HepG2 (cell line): Measurements from ENCODE around the gene MYH9. TPM values are rescaled to one million over a fixed set of nuclear protein-coding genes. Genes with fewer than 3 reads are reported as not detected.

ENCODE experiments used
- ATAC-seq: fragments of 200-7000 bp; cut with Tn5 transposase; 3 replicates; pipeline ENCODE4 v1.9.1; 2020; ENCODE audit warnings: mild to moderate bottlenecking, moderate library complexity
- BruUV-seq: library from RNA; stranded (reverse); fragments of 400-500 nt; replicated peaks from 2 replicates; lab custom pipeline; 2021; lab: Mats Ljungman, UMichigan
- CTCF ChIA-PET: fragments of 300-600 bp; formaldehyde crosslinking; extraction: SDS; loops from one replicate; lab custom pipeline; 2021; ENCODE audit warnings: low total read pairs, inconsistent platforms, low intra/inter-chr PET ratio; lab: Yijun Ruan, JAX
- POLR2A ChIA-PET: fragments of 350-600 bp; sonication (Branson Sonifier 250); formaldehyde crosslinking; loops from one replicate; lab custom pipeline; 2020; ENCODE audit warnings: antibody characterized with exemption, inconsistent platforms; lab: Yijun Ruan, JAX
- DNase-seq: peaks from one replicate; pipeline ENCODE4 v3.0.0-alpha.2; 2015; ENCODE audit warnings: low spot score
- FAIRE-seq: peaks from 3 replicates; lab custom pipeline; 2011; peaks lifted over from hg19 to GRCh38; lab: Jason Lieb, UNC
- H2AFZ ChIP-seq: one replicate; pipeline ENCODE4 v1.6.1; 2011; ENCODE audit warnings: low read length, inconsistent platforms
- H3K27ac ChIP-seq: fragments of 300-600 bp; 3 replicates; pipeline ENCODE4 v1.8.0; 2011; ENCODE audit warnings: mixed run types, mild to moderate bottlenecking, mixed read lengths, low read length, inconsistent platforms; ENCODE audit not compliant: insufficient read depth; ENCODE audit errors: extremely low read length
- H3K27me3 ChIP-seq, 2 experiments: fragments of 200-600 bp in 1 of 2; 2 replicates in 1 of 2; 3 replicates in 1 of 2; pipeline versions ENCODE4 v1.6.0 to v1.8.0; 2011; ENCODE audit warnings: low read length in 2 of 2, mild to moderate bottlenecking in 2 of 2, moderate library complexity in 2 of 2, inconsistent platforms in 1 of 2; ENCODE audit not compliant: insufficient read depth in 2 of 2, control insufficient read depth in 1 of 2
- H3K36me3 ChIP-seq, 2 experiments: fragments of 200-600 bp in 1 of 2; replicated peaks in 1 of 2; 2 replicates in 1 of 2; 3 replicates in 1 of 2; pipeline versions ENCODE4 v1.5.1 to v1.8.0; 2011; ENCODE audit warnings: low read length in 2 of 2, inconsistent platforms in 1 of 2; ENCODE audit not compliant: insufficient read depth in 2 of 2, control insufficient read depth in 1 of 2
- H3K4me1 ChIP-seq: 2 replicates; pipeline ENCODE4 v1.5.1; 2012; ENCODE audit warnings: low read length, inconsistent platforms; ENCODE audit not compliant: insufficient read depth
- H3K4me2 ChIP-seq: 2 replicates; pipeline ENCODE4 v1.6.0; 2011; ENCODE audit warnings: low read depth, low read length, inconsistent platforms
- H3K4me3 ChIP-seq, 3 experiments: fragments of 200-600 bp in 1 of 3; sonication (generic), shearing (Covaris generic) in 1 of 3; replicated peaks in 1 of 3; 2 replicates each; pipeline ENCODE4 v1.5.1; 2011 to 2016; ENCODE audit warnings: low read length in 3 of 3, inconsistent platforms in 2 of 3, low read depth in 2 of 3, mild to moderate bottlenecking in 2 of 3, control low read depth in 1 of 3, mixed read lengths in 1 of 3; ENCODE audit not compliant: insufficient read depth in 1 of 3
- H3K79me2 ChIP-seq: one replicate; pipeline ENCODE4 v1.6.1; 2011; ENCODE audit warnings: low read length, inconsistent platforms; ENCODE audit not compliant: insufficient read depth
- H3K9ac ChIP-seq: 2 replicates; pipeline ENCODE4 v1.6.0; 2011; ENCODE audit warnings: mild to moderate bottlenecking, low read depth, low read length, inconsistent platforms; ENCODE audit not compliant: insufficient read depth
- H3K9me3 ChIP-seq: 2 replicates; pipeline ENCODE4 v1.5.1; 2012; ENCODE audit warnings: mild to moderate bottlenecking, low read length
- H4K20me1 ChIP-seq: 2 replicates; pipeline ENCODE4 v1.6.0; 2011; ENCODE audit warnings: inconsistent platforms, mild to moderate bottlenecking, low read length, moderate library complexity; ENCODE audit not compliant: insufficient read depth
- BCL6 ChIP-seq: IDR thresholded peaks from 2 replicates; pipeline ENCODE4 v1.6.1; 2016; ENCODE audit warnings: missing genetic modification reagents, missing compliant biosample characterization
- CAMTA2 ChIP-seq: sonication (generic); formaldehyde crosslinking; IDR thresholded peaks from 2 replicates; pipeline ENCODE4 v1.4.0; 2020; ENCODE audit warnings: mild to moderate bottlenecking, missing genetic modification reagents, borderline replicate concordance
- CEBPG ChIP-seq: IDR thresholded peaks from 2 replicates; pipeline ENCODE4 v1.6.1; 2016
- EEA1 ChIP-seq: sonication (generic); formaldehyde crosslinking; IDR thresholded peaks from 2 replicates; pipeline ENCODE4 v1.5.1; 2020; ENCODE audit warnings: mild to moderate bottlenecking, missing genetic modification reagents, borderline replicate concordance
- FOSL1 ChIP-seq: sonication (generic); formaldehyde crosslinking; IDR thresholded peaks from 2 replicates; pipeline ENCODE4 v1.9.0; 2021; ENCODE audit warnings: missing genetic modification reagents, borderline replicate concordance
- KDM5B ChIP-seq: sonication (generic); formaldehyde crosslinking; IDR thresholded peaks from 2 replicates; pipeline ENCODE4 v1.4.0; 2020; ENCODE audit warnings: missing genetic modification reagents, mild to moderate bottlenecking, borderline replicate concordance
- MED1 ChIP-seq: sonication (generic); formaldehyde crosslinking; IDR thresholded peaks from 2 replicates; pipeline ENCODE4 v1.4.0; 2020; ENCODE audit warnings: missing genetic modification reagents
- PPARG ChIP-seq: conservative IDR thresholded peaks from 2 replicates; pipeline ENCODE4 v1.6.1; 2016; ENCODE audit warnings: missing biosample characterization, missing genetic modification reagents
- SNRNP70 ChIP-seq: fragments of 200-400 bp; formaldehyde crosslinking; IDR thresholded peaks from 2 replicates; pipeline ENCODE4 v1.6.1; 2017; ENCODE audit warnings: mild to moderate bottlenecking, low read depth, low read length, moderate library complexity
- SOX13 ChIP-seq, 3 experiments: fragments of 450-650 bp in 1 of 3; sonication (generic) in 1 of 3; formaldehyde crosslinking in 1 of 3; IDR thresholded peaks in 2 of 3; conservative IDR thresholded peaks in 1 of 3; 2 replicates each; pipeline versions ENCODE4 v1.5.0 to v1.6.1; 2016 to 2020; ENCODE audit warnings: antibody characterized with exemption in 1 of 3, mild to moderate bottlenecking in 1 of 3, missing compliant biosample characterization in 1 of 3, missing genetic modification reagents in 1 of 3, moderate library complexity in 1 of 3
- STAG1 ChIP-seq: sonication (generic); formaldehyde crosslinking; IDR thresholded peaks from 2 replicates; pipeline ENCODE4 v1.4.0; 2020; ENCODE audit warnings: missing genetic modification reagents
- ZNF552 ChIP-seq: sonication (generic); formaldehyde crosslinking; IDR thresholded peaks from 2 replicates; pipeline ENCODE4 v1.9.0; 2022; ENCODE audit warnings: missing genetic modification reagents, mild to moderate bottlenecking, borderline replicate concordance
- WGBS: methylation state at CpG from one replicate; pipeline ENCODE4 v1.1.6; 2017; ENCODE audit warnings: low lambda C conversion rate; 5-methylcytosine and 5-hydroxymethylcytosine counted together
- in situ Hi-C: cut with HindIII; loops from 2 replicates; pipeline ENCODE4 v1.10.0; 2017; ENCODE audit warnings: low pct_unique_long_range_greater_than_20kb; ENCODE audit not compliant: extremely low pct_ligation_motif_present
- intact Hi-C: fragments of 100-400 bp; cut with micrococcal nuclease; formaldehyde crosslinking; loops from one replicate; pipeline ENCODE4 v1.10.0; 2022; ENCODE audit not compliant: unreplicated experiment
- polyA plus RNA-seq, 8 experiments: library from polyadenylated mRNA; depleted of rRNA in 3 of 8; stranded (reverse) in 7 of 8; unstranded in 1 of 8; fragments of >200 nt; fragmentation: Illumina TruSeq in 4 of 8; extraction: Trizol in 4 of 8; gene quantifications; 2 replicates each; pipeline versions ENCODE4 v1.2.1 to v1.2.3, GENCODE V29; 2011 to 2016; ENCODE audit warnings: low read depth in 4 of 8, missing spikeins in 1 of 8, mixed read lengths in 1 of 8; ENCODE audit not compliant: insufficient read depth in 1 of 8
- total RNA-seq, 5 experiments: library from RNA; depleted of rRNA; stranded (reverse); fragments of >200 nt; fragmentation: Illumina TruSeq; extraction: Trizol; gene quantifications; 2 replicates each; pipeline ENCODE4 v1.2.3, GENCODE V29; 2016; ENCODE audit warnings: low read depth in 1 of 5
- TF ChIP-seq, protein P1 (sequence below): sonication (generic); formaldehyde crosslinking; IDR thresholded peaks from 2 replicates; pipeline ENCODE4 v1.5.1; 2020; ENCODE audit warnings: mild to moderate bottlenecking, missing genetic modification reagents, moderate library complexity
- TF ChIP-seq, protein P2 (sequence below): IDR thresholded peaks from 2 replicates; pipeline ENCODE4 v1.6.1; 2012; ENCODE audit warnings: inconsistent platforms
- TF ChIP-seq, protein P3 (sequence below): IDR thresholded peaks from 2 replicates; pipeline ENCODE4 v1.6.1; 2016; ENCODE audit warnings: control low read depth
- TF ChIP-seq, protein P4 (sequence below): sonication (generic); formaldehyde crosslinking; IDR thresholded peaks from 2 replicates; pipeline ENCODE4 v1.8.0; 2023; ENCODE audit warnings: mild to moderate bottlenecking, missing genetic modification reagents

MYH9 gene
- total and polyA plus RNA-seq, 2 of the 13 experiments (the other 11 are each of a cell fraction or from before 2014, with no cell fraction given): 50.7 to 98.5 TPM

DNA sequence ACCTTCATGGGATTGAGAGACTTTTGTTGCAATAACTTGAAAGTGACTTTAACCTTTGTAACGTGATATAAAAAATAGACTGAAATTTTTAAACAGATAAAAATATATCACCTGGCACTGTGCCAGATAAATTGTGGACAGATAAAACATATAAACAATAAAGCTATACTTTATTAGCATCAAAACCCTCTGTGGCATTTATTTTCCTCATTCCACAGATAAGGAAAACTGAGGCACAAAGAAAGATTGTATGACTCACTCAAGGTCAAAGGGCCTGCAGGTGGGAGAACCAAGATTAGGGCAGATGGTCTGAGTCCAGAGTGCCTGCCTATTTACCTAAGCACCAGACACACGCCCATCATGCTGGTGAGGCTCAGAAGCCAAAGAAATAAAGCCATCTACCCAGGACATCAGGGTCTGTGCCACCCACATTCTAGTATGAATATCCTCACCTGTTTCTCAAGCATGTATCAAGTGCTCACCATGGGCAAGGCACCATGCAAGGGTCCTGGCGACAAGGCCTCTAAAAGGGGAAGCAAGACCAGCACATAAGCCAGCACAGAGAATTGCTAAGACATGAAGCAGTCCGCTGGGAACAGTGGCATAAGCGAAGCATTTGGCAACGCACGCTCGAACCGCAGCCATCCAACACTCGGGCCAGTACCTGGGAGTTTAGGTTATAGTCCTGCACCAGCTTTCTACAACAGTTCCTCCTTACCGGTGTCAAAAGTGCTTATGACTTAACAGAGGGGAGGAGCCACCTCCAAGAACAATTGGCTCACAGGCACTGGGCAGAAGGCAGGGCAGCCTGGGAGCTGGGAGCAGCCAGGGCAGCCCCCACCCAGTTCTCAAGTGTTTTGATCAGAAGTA is 17.6 kb downstream of the MYH9 start:
- no peak overlapping the region for H2AFZ ChIP-seq
- peak; percentile 83 for FAIRE-seq
- ChIA-PET POLR2A (interaction anchor here (0.7 to 9.4 kb wide), 7 partner anchors 9 to 112 kb away, joined by 3 to 97 read pairs (median 3); partner anchors contain the start of genes MYH9 and TXN2), CTCF (no interaction called here)
- H3K4me2 ChIP-seq: peak overlapping the region; percentile 64
- H4K20me1 ChIP-seq: peaks cover 48% of the 10 kb centered on the region
- 19% methylated on average over 6 of the region's 11 CpGs for WGBS
- in situ Hi-C loops: no loop called here
- peaks cover 96% of the 10 kb centered on the region for H3K4me1 ChIP-seq
- H3K36me3 ChIP-seq: peaks cover 7 to 14% of the 10 kb centered on the region in 2 experiments
- H3K4me3 ChIP-seq: peak overlapping the region in 1 of 3 experiments; percentile 57; a peak in 2 of 6 replicates
- H3K9ac ChIP-seq: peak overlapping the region; percentile 20
- peak; percentile 63 for ATAC-seq
- BruUV-seq: no TSS peak
- peaks cover 96% of the 10 kb centered on the region for H3K79me2 ChIP-seq
- peak overlapping the region; percentile 66 for H3K27ac ChIP-seq
- no peaks in the 10 kb centered on the region for H3K27me3 ChIP-seq
- H3K9me3 ChIP-seq: no peaks in the 10 kb centered on the region
- DNase-seq: peak; percentile 72
- intact Hi-C loops: loop anchor here (2.0 kb wide), 2 partner anchors 15 to 17 kb away; no protein-coding TSS in a partner anchor
- no peak for TF ChIP-seq CAMTA2
- TF ChIP-seq KDM5B (CRISPR knock-in tag): peak; percentile 37; the same call in 1 of the 2 replicates
- peak; percentile 32 for TF ChIP-seq CEBPG (CRISPR knock-in tag)
- TF ChIP-seq, protein P1, sequence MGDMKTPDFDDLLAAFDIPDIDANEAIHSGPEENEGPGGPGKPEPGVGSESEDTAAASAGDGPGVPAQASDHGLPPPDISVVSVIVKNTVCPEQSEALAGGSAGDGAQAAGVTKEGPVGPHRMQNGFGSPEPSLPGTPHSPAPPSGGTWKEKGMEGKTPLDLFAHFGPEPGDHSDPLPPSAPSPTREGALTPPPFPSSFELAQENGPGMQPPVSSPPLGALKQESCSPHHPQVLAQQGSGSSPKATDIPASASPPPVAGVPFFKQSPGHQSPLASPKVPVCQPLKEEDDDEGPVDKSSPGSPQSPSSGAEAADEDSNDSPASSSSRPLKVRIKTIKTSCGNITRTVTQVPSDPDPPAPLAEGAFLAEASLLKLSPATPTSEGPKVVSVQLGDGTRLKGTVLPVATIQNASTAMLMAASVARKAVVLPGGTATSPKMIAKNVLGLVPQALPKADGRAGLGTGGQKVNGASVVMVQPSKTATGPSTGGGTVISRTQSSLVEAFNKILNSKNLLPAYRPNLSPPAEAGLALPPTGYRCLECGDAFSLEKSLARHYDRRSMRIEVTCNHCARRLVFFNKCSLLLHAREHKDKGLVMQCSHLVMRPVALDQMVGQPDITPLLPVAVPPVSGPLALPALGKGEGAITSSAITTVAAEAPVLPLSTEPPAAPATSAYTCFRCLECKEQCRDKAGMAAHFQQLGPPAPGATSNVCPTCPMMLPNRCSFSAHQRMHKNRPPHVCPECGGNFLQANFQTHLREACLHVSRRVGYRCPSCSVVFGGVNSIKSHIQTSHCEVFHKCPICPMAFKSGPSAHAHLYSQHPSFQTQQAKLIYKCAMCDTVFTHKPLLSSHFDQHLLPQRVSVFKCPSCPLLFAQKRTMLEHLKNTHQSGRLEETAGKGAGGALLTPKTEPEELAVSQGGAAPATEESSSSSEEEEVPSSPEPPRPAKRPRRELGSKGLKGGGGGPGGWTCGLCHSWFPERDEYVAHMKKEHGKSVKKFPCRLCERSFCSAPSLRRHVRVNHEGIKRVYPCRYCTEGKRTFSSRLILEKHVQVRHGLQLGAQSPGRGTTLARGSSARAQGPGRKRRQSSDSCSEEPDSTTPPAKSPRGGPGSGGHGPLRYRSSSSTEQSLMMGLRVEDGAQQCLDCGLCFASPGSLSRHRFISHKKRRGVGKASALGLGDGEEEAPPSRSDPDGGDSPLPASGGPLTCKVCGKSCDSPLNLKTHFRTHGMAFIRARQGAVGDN: peak; percentile 64
- no peak for TF ChIP-seq SNRNP70
- TF ChIP-seq MED1: 0 out of 2 replicates have a peak, but pooled peaks have one; percentile 26
- TF ChIP-seq EEA1 (CRISPR knock-in tag): no peak
- TF ChIP-seq STAG1 (CRISPR knock-in tag): no peak
- TF ChIP-seq, protein P2, sequence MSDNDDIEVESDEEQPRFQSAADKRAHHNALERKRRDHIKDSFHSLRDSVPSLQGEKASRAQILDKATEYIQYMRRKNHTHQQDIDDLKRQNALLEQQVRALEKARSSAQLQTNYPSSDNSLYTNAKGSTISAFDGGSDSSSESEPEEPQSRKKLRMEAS: 0 out of 2 replicates have a peak, but pooled peaks have one; percentile 18
- TF ChIP-seq, protein P3, sequence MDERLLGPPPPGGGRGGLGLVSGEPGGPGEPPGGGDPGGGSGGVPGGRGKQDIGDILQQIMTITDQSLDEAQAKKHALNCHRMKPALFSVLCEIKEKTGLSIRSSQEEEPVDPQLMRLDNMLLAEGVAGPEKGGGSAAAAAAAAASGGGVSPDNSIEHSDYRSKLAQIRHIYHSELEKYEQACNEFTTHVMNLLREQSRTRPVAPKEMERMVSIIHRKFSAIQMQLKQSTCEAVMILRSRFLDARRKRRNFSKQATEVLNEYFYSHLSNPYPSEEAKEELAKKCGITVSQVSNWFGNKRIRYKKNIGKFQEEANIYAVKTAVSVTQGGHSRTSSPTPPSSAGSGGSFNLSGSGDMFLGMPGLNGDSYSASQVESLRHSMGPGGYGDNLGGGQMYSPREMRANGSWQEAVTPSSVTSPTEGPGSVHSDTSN (CRISPR knock-in tag): no peak
- peak; percentile 79 for TF ChIP-seq FOSL1 (CRISPR knock-in tag)
- TF ChIP-seq PPARG: peak; percentile 53; the same call in 1 of the 2 replicates
- TF ChIP-seq ZNF552: no peak
- TF ChIP-seq SOX13 (IDR thresholded peaks at IDR 0.05): no peak
- TF ChIP-seq SOX13 (CRISPR knock-in tag; conservative IDR thresholded peaks at IDR 0.05 in 1 of 2, IDR thresholded peaks at IDR 0.05 in 1 of 2): peak in 1 of 2 experiments; percentile 61; a peak in 2 of 4 replicates
- peak; percentile 40; the same call in 1 of the 2 replicates for TF ChIP-seq BCL6
- TF ChIP-seq, protein P4, sequence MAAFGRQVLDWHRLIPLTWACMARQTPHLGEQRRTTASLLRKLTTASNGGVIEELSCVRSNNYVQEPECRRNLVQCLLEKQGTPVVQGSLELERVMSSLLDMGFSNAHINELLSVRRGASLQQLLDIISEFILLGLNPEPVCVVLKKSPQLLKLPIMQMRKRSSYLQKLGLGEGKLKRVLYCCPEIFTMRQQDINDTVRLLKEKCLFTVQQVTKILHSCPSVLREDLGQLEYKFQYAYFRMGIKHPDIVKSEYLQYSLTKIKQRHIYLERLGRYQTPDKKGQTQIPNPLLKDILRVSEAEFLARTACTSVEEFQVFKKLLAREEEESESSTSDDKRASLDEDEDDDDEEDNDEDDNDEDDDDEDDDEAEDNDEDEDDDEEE (CRISPR knock-in tag): 0 out of 2 replicates have a peak, but pooled peaks have one; percentile 35
